H9 (cell line): ENCODE results near the gene CADPS2. TPM values are rescaled to one million over a fixed set of nuclear protein-coding genes. Genes with fewer than 3 reads are reported as not detected.

Experiments used
- DNase-seq: peaks from one replicate; pipeline ENCODE4 v3.0.0-alpha.2; 2017
- H2AFZ ChIP-seq: one replicate; pipeline ENCODE4 v1.6.1; 2013; ENCODE audit warnings: mild to moderate bottlenecking, low read length, control low read depth, moderate library complexity
- H2AK5ac ChIP-seq: 2 replicates; pipeline ENCODE4 v1.6.1; 2013; ENCODE audit warnings: low read length, control low read depth, mixed read lengths; ENCODE audit not compliant: insufficient read length
- H2BK120ac ChIP-seq: one replicate; pipeline ENCODE4 v1.6.1; 2013; ENCODE audit warnings: low read depth, mild to moderate bottlenecking, low read length, control low read depth, inconsistent platforms; ENCODE audit not compliant: poor library complexity, severe bottlenecking
- H2BK12ac ChIP-seq: 2 replicates; pipeline ENCODE4 v1.6.1; 2013; ENCODE audit warnings: low read length, control low read depth, mixed read lengths, low read depth; ENCODE audit not compliant: insufficient read length
- H2BK15ac ChIP-seq: 2 replicates; pipeline ENCODE4 v1.6.1; 2013; ENCODE audit warnings: low read depth, low read length, control low read depth
- H2BK20ac ChIP-seq: one replicate; pipeline ENCODE4 v1.6.1; 2013; ENCODE audit warnings: low read depth, mild to moderate bottlenecking, low read length, control low read depth, inconsistent platforms; ENCODE audit not compliant: poor library complexity, severe bottlenecking
- H2BK5ac ChIP-seq: 2 replicates; pipeline ENCODE4 v1.6.1; 2013; ENCODE audit warnings: low read length, control low read depth, mixed read lengths; ENCODE audit not compliant: insufficient read length
- H3K14ac ChIP-seq: 2 replicates; pipeline ENCODE4 v1.6.1; 2013; ENCODE audit warnings: low read length, control low read depth; ENCODE audit not compliant: insufficient read depth
- H3K18ac ChIP-seq: 2 replicates; pipeline ENCODE4 v1.6.1; 2013; ENCODE audit warnings: low read depth, mild to moderate bottlenecking, mixed read lengths, low read length, control low read depth; ENCODE audit not compliant: insufficient read length
- H3K23ac ChIP-seq: 2 replicates; pipeline ENCODE4 v1.6.1; 2013; ENCODE audit warnings: low read length, control low read depth, mixed read lengths, low read depth; ENCODE audit not compliant: insufficient read length
- H3K23me2 ChIP-seq: 2 replicates; pipeline ENCODE4 v1.6.1; 2013; ENCODE audit warnings: low read depth, mild to moderate bottlenecking, mixed read lengths, low read length, control low read depth; ENCODE audit not compliant: insufficient read length, poor library complexity, severe bottlenecking
- H3K27ac ChIP-seq: 2 replicates; pipeline ENCODE4 v1.5.1; 2013; ENCODE audit warnings: low read length, control low read depth, mixed read lengths, low read depth; ENCODE audit not compliant: insufficient read length
- H3K27me3 ChIP-seq: 2 replicates; pipeline ENCODE4 v1.6.1; 2013; ENCODE audit warnings: low read length, control low read depth, inconsistent platforms; ENCODE audit not compliant: insufficient read depth
- H3K4ac ChIP-seq: 2 replicates; pipeline ENCODE4 v1.6.1; 2013; ENCODE audit warnings: low read depth, mild to moderate bottlenecking, control low read depth, inconsistent platforms, low read length, moderate library complexity
- H3K4me1 ChIP-seq: 2 replicates; pipeline ENCODE4 v1.6.1; 2013; ENCODE audit warnings: low read length, control low read depth, inconsistent platforms; ENCODE audit not compliant: insufficient read depth
- H3K4me2 ChIP-seq: 2 replicates; pipeline ENCODE4 v1.6.1; 2013; ENCODE audit warnings: low read length, control low read depth, mixed read lengths; ENCODE audit not compliant: insufficient read length, insufficient read depth
- H3K56ac ChIP-seq: 2 replicates; pipeline ENCODE4 v1.6.1; 2013; ENCODE audit warnings: low read depth, mild to moderate bottlenecking, mixed read lengths, low read length, control low read depth; ENCODE audit not compliant: insufficient read length
- H3K79me1 ChIP-seq: 2 replicates; pipeline ENCODE4 v1.6.1; 2013; ENCODE audit warnings: low read depth, mild to moderate bottlenecking, moderate library complexity, low read length, control low read depth, inconsistent platforms; ENCODE audit not compliant: insufficient read depth, poor library complexity, severe bottlenecking
- H3K79me2 ChIP-seq: 2 replicates; pipeline ENCODE4 v1.6.1; 2013; ENCODE audit warnings: low read length, control low read depth, inconsistent platforms; ENCODE audit not compliant: insufficient read depth
- H3K9ac ChIP-seq: 2 replicates; pipeline ENCODE4 v1.6.1; 2013; ENCODE audit warnings: low read length, control low read depth, mixed read lengths; ENCODE audit not compliant: insufficient read length; ENCODE audit errors: extremely low read depth
- H3K9me3 ChIP-seq: one replicate; pipeline ENCODE4 v1.6.1; 2013; ENCODE audit warnings: low read depth, low read length, inconsistent platforms; ENCODE audit not compliant: control insufficient read depth
- H3T11ph ChIP-seq: one replicate; pipeline ENCODE4 v1.6.1; 2013; ENCODE audit warnings: mild to moderate bottlenecking, low read length, control low read depth, inconsistent platforms
- H4K20me1 ChIP-seq: one replicate; pipeline ENCODE4 v1.6.1; 2013; ENCODE audit not compliant: control insufficient read depth, insufficient read length, insufficient read depth
- H4K5ac ChIP-seq: 2 replicates; pipeline ENCODE4 v1.6.1; 2013; ENCODE audit warnings: low read depth, mild to moderate bottlenecking, mixed read lengths, low read length, control low read depth; ENCODE audit not compliant: insufficient read length
- H4K8ac ChIP-seq: replicated peaks from 2 replicates; pipeline ENCODE4 v1.6.1; 2013; ENCODE audit warnings: low read length, control low read depth, mixed read lengths, low read depth; ENCODE audit not compliant: insufficient read length
- H4K91ac ChIP-seq: 2 replicates; pipeline ENCODE4 v1.6.1; 2013; ENCODE audit warnings: low read depth, mild to moderate bottlenecking, moderate library complexity, mixed read lengths, low read length, control low read depth; ENCODE audit not compliant: insufficient read length
- H3K27ac Mint-ChIP-seq, 3 experiments: 2 replicates in 2 of 3; 3 replicates in 1 of 3; pipeline ENCODE4 v1.8.0; 2020 to 2021; ENCODE audit warnings: mixed read lengths in 3 of 3, mild to moderate bottlenecking in 1 of 3, moderate library complexity in 1 of 3
- H3K27me3 Mint-ChIP-seq: 2 replicates; pipeline ENCODE4 v1.8.0; 2021; ENCODE audit warnings: low read depth, mild to moderate bottlenecking, moderate library complexity, mixed read lengths
- H3K36me3 Mint-ChIP-seq, 3 experiments: 2 replicates in 2 of 3; 3 replicates in 1 of 3; pipeline ENCODE4 v1.8.0; 2020 to 2021; ENCODE audit warnings: low read depth in 3 of 3, mixed read lengths in 3 of 3; ENCODE audit not compliant: insufficient read depth in 1 of 3
- H3K4me1 Mint-ChIP-seq, 2 experiments: 2 replicates each; pipeline ENCODE4 v1.8.0; 2020; ENCODE audit warnings: mixed read lengths in 2 of 2
- H3K4me3 Mint-ChIP-seq, 2 experiments: 2 replicates in 1 of 2; 3 replicates in 1 of 2; pipeline ENCODE4 v1.8.0; 2020 to 2021; ENCODE audit warnings: mild to moderate bottlenecking in 2 of 2, mixed read lengths in 2 of 2, moderate library complexity in 1 of 2
- H3K9me3 Mint-ChIP-seq, 2 experiments: 2 replicates in 1 of 2; 3 replicates in 1 of 2; pipeline ENCODE4 v1.8.0; 2020; ENCODE audit warnings: mild to moderate bottlenecking in 2 of 2, mixed read lengths in 2 of 2, moderate library complexity in 1 of 2
- WGBS: extraction: QIAGEN DNeasy Blood & Tissue Kit; methylation state at CpG from one replicate; pipeline ENCODE4 v1.1.7; 2013; ENCODE audit warnings: missing lambda C conversion rate, low lambda C conversion rate, mixed read lengths; ENCODE audit not compliant: insufficient read length; ENCODE audit errors: extremely low coverage; 5-methylcytosine and 5-hydroxymethylcytosine counted together
- total RNA-seq: library from RNA; stranded (reverse); gene quantifications from 2 replicates; pipeline ENCODE4 v1.2.1, GENCODE V29; 2021
- TF ChIP-seq, protein P1 (sequence below): fragments of 200-600 bp; sonication (generic); conservative IDR thresholded peaks from 3 replicates; pipeline ENCODE4 v1.8.0; 2021; ENCODE audit warnings: antibody characterized with exemption, mild to moderate bottlenecking

The CADPS2 gene
- total RNA-seq, 1 experiment from 2014 or later, result 7.1 TPM

DNA sequence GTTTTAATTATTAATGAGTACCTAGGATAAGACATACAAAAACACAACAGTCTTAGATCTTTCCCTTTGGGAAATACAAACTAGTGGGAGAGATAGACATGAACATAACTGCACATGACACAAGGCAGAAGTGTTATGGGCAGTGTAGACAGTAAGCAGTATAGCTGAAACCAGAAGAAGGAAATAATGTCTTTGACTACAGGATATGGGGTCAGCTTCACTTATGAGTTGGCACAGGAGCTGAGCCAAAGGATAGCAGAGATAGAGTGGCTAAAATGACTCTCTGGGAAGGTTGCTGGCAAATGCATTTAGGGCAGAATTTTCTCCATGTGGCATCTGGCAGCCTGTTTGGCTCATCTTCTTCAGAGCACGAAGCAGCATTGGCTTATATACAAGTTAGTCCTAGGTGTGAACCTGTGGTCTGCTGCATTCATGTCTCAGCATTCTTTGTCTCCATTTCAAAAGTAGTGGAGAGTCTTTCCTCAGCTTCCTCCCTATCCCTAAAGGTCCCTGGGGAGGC lies 521.4 kb downstream of the CADPS2 start:
- Mint-ChIP-seq H3K36me3 (no peaks in the 10 kb centered on the region), H3K27ac (no peak overlapping the region), H3K4me1 (peaks cover 29 to 33% of the 10 kb centered on the region in 2 experiments), H3K4me3 (no peak overlapping the region), H3K9me3 (no peaks in the 10 kb centered on the region), H3K27me3 (no peaks in the 10 kb centered on the region)
- Histone ChIP-seq H3K9ac (no peak overlapping the region), H4K5ac (no peak overlapping the region), H2AFZ (no peak overlapping the region), H4K20me1 (no peaks in the 10 kb centered on the region), H3K23me2 (no peaks in the 10 kb centered on the region), H3K4me2 (no peak overlapping the region), H4K91ac (no peak overlapping the region), H3K14ac (no peak overlapping the region), H2BK120ac (no peak overlapping the region), H2BK5ac (no peak overlapping the region), H3K27ac (no peak overlapping the region), H3K18ac (no peak overlapping the region), H2BK20ac (no peak overlapping the region), H3K4ac (no peak overlapping the region), H3K79me2 (no peaks in the 10 kb centered on the region), H3K23ac (no peak overlapping the region), H2BK15ac (no peak overlapping the region), H3K4me1 (peaks cover 8% of the 10 kb centered on the region; the same call in 1 of the 2 replicates), H4K8ac (no peak overlapping the region), H3K56ac (no peak overlapping the region), H2BK12ac (no peak overlapping the region), H2AK5ac (no peak overlapping the region), H3T11ph (no peak overlapping the region), H3K79me1 (no peaks in the 10 kb centered on the region), H3K27me3 (no peaks in the 10 kb centered on the region), H3K9me3 (no peaks in the 10 kb centered on the region)
- WGBS, result no CpG with 5 or more reads among the region's 1 CpG
- no peak for DNase-seq
- TF ChIP-seq, protein P1, sequence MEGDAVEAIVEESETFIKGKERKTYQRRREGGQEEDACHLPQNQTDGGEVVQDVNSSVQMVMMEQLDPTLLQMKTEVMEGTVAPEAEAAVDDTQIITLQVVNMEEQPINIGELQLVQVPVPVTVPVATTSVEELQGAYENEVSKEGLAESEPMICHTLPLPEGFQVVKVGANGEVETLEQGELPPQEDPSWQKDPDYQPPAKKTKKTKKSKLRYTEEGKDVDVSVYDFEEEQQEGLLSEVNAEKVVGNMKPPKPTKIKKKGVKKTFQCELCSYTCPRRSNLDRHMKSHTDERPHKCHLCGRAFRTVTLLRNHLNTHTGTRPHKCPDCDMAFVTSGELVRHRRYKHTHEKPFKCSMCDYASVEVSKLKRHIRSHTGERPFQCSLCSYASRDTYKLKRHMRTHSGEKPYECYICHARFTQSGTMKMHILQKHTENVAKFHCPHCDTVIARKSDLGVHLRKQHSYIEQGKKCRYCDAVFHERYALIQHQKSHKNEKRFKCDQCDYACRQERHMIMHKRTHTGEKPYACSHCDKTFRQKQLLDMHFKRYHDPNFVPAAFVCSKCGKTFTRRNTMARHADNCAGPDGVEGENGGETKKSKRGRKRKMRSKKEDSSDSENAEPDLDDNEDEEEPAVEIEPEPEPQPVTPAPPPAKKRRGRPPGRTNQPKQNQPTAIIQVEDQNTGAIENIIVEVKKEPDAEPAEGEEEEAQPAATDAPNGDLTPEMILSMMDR, result no peak
